ENCODE results near the gene INSL3. TPM values are rescaled to one million over a fixed set of nuclear protein-coding genes. Genes with fewer than 3 reads are reported as not detected.

INSL3 gene
- total RNA-seq (2021; ENCODE audit: unreplicated experiment), result 0.57 TPM
- 1.2 TPM for polyA plus RNA-seq (2012; ENCODE audit: insufficient read length)
- Bru-seq, nascent RNA, result percentile 19 among the genes with signal in this experiment
- BruChase-seq, experiment 1, labeled RNA remaining after a 2-hour chase, result percentile 19 among the genes with signal in this experiment
- BruChase-seq, experiment 2, labeled RNA remaining after a 6-hour chase, result percentile 12 among the genes with signal in this experiment
- long read RNA-seq, result 0 reads

- no peak within 1 kb of the TSS for H3K27ac ChIP-seq (ENCODE audit: low read length)
- no TSS peak for BruUV-seq (replicated peaks)
- ChIA-PET CTCF (no interaction called here), POLR2A (no interaction called here)
- H3K36me3 ChIP-seq (ENCODE audit: control insufficient read depth, insufficient read depth, low read length), result no peaks in the 10 kb centered on the region
- H3K4me3 ChIP-seq (ENCODE audit: low read depth in 2 of 2, low read length in 2 of 2), result no peak within 1 kb of the TSS
- in situ Hi-C loops (cut with HindIII; ENCODE audit: low pct_unique_long_range_greater_than_20kb, low sequenced_read_pairs) (no loop called here), intact Hi-C loops (cut with micrococcal nuclease; ENCODE audit: unreplicated experiment) (no loop called here)
- no peak for DNase-seq (ENCODE audit: low read depth, low spot score)
- no peak for ATAC-seq
- TF ChIP-seq TCF7L2 (IDR thresholded peaks at IDR 0.05; ENCODE audit: low read depth, low read length) (no peak), CTCF (IDR thresholded peaks at IDR 0.05) (no peak), SIN3A (IDR thresholded peaks at IDR 0.05; ENCODE audit: borderline replicate concordance, insufficient read depth, low read depth, low read length) (no peak), POLR2AphosphoS5 (IDR thresholded peaks at IDR 0.05; ENCODE audit: low read depth, low read length) (no peak)
- H3K4me1 ChIP-seq (ENCODE audit: control insufficient read depth, insufficient read depth, low read length), result no peaks in the 10 kb centered on the region
- H3K9me3 ChIP-seq (ENCODE audit: control insufficient read depth, insufficient read depth, low read depth, low read length), result no peaks in the 10 kb centered on the region
- no peaks in the 10 kb centered on the region for H3K27me3 ChIP-seq (ENCODE audit: control insufficient read depth, insufficient read depth, low read length)
These were observed at the start of gene INSL3 for GRCh38 chr19:17821190-17821589. TSS of gene INSL3 (minus strand) at chr19:17821519. CDS start at chr19:17821506, 13 bp downstream.

- H3K4me3 ChIP-seq (ENCODE audit: low read depth in 2 of 2, low read length in 2 of 2), result no peak overlapping the region
- no TSS peak for BruUV-seq (replicated peaks)
- no peak for TF ChIP-seq POLR2AphosphoS5 (IDR thresholded peaks at IDR 0.05; ENCODE audit: low read depth, low read length)
- TF ChIP-seq REST (IDR thresholded peaks at IDR 0.05; ENCODE audit: insufficient read depth in 1 of 2, low read depth in 2 of 2, low read length in 1 of 2), result no peak
- no peak for TF ChIP-seq SIN3A (IDR thresholded peaks at IDR 0.05; ENCODE audit: borderline replicate concordance, insufficient read depth, low read depth, low read length)
- no peak for TF ChIP-seq CTCF (IDR thresholded peaks at IDR 0.05)
- TF ChIP-seq TCF7L2 (IDR thresholded peaks at IDR 0.05; ENCODE audit: low read depth, low read length), result no peak
- no peaks in the 10 kb centered on the region; the same call in 1 of the 2 replicates for H3K36me3 ChIP-seq (ENCODE audit: control insufficient read depth, insufficient read depth, low read length)
- DNase-seq (ENCODE audit: low read depth, low spot score) (no peak), ATAC-seq (no peak)
- no peaks in the 10 kb centered on the region for H3K9me3 ChIP-seq (ENCODE audit: control insufficient read depth, insufficient read depth, low read depth, low read length)
- no peaks in the 10 kb centered on the region for H3K27me3 ChIP-seq (ENCODE audit: control insufficient read depth, insufficient read depth, low read length)
- peaks cover 7% of the 10 kb centered on the region for H3K4me1 ChIP-seq (ENCODE audit: control insufficient read depth, insufficient read depth, low read length)
- intact Hi-C loops (cut with micrococcal nuclease; ENCODE audit: unreplicated experiment), result no loop called here
- ChIA-PET CTCF (no interaction called here), POLR2A (no interaction called here)
- H3K27ac ChIP-seq (ENCODE audit: low read length), result no peak overlapping the region
- in situ Hi-C loops (cut with HindIII; ENCODE audit: low pct_unique_long_range_greater_than_20kb, low sequenced_read_pairs), result no loop called here
These were observed 47.8 kb upstream of the INSL3 start for GRCh38 chr19:17869114-17869608.
